HG02840 (cell line): ENCODE results near the gene SRP14.
"Not testable (repeated sequence)": the region's sequence is repeated elsewhere in the genome, so short reads cannot be mapped to it uniquely, and the experiment has no call there.

Source experiments
- ATAC-seq: cut with Tn5 transposase; IDR thresholded peaks from one replicate; pipeline ENCODE4 v1.9.1; 2021; ENCODE audit warnings: mild to moderate bottlenecking, moderate library complexity, moderate number of reproducible peaks; ENCODE audit not compliant: unreplicated experiment, low FRiP score

SRP14 gene

DNA sequence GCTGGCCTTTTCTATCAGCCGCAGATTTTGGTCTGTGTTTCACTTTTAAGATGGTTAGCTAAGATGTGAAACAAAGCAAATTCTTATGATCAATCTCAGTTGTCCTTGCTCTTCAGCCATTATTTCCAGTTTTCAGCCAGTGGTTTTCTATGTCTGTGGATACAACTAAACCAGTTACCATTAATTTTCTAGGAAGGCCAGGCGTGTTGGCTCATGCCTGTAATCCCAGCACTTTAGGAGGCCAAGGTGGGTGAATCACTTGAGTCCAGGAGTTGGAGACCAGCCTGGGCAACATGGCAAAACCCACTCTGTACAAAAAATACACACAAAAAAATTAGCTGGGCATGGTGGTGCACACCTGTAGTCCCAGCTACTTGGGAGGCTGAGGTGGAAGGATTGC is 42.8 kb downstream of the SRP14 start:
- not testable (repeated sequence) for ATAC-seq

DNA sequence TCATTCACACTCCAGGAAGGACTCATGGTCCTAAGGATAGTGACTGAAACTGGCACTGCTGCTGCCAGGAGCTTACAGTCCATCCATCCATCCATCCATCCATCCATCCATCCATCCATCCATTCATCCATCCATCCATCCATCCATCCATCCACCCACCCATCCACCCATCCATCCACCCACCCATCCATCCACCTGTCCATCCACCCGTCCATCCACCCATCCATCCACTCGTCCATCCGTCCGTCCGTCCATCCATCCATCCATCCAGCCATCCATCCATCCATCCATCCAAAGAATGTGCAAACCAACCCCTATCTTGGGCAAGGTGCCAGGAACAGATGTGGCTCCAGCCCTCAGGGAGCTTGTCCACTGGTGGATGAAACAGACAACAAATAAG is 46.0 kb downstream of the SRP14 start:
- ATAC-seq, result not testable (repeated sequence)

DNA sequence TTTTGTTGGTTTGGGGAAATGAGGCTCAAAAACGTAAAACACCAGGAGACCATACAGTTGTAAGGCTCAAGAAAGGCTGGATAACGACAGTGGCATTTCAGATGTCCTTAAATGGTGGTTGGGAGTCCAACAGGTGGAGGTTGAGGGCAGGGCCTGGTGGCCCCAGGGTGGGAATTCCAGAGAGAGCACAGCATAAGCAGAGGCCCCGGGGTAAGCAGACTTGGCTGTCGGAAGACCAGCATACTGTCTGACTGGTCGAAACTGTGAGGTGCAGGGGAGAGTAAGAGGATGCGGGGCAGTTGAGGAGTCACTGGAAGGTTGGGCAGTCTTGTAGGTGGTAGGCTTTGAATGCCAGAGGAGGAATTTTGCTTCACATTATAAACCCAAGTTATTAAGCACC is 48.3 kb downstream of the SRP14 start:
- no peak for ATAC-seq

DNA sequence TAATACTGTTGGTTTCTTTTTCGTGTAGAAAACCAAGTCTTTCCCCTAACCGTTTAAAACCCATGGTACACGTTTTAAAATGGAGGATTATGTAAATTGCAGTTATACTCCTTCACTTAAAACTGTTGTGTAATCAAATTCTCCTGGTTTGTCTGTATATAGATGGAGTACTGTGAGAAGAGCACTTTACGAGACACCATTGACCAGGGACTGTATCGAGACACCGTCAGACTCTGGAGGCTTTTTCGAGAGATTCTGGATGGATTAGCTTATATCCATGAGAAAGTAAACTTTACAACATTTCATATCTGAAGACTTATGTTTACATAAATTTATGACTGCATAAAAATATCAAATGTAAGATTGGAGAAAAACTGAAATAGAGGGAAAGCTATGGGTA is 51.2 kb downstream of the SRP14 start:
- no peak for ATAC-seq
